ENCODE data around the gene DOCK9. TPM values are rescaled to one million over a fixed set of nuclear protein-coding genes. Genes with fewer than 3 reads are reported as not detected.

DOCK9 gene
- total and polyA plus RNA-seq, 8 donors = 7.5 to 26.3 (median 16.3) TPM

- no peaks in the 10 kb centered on the region for H3K4me1 ChIP-seq
- H3K4me3 ChIP-seq = no peak overlapping the region
- no peak for TF ChIP-seq CTCF (IDR thresholded peaks at IDR 0.05)
- no peaks in the 10 kb centered on the region for H3K36me3 ChIP-seq
- FAIRE-seq (no peak), ATAC-seq (no peak), DNase-seq (no peak)
- no peaks in the 10 kb centered on the region for H3K9me3 ChIP-seq
- intact Hi-C loops (cut with DNase I) = no loop called here
- WGBS, 2 donors = 92 to 96% methylated on average over 4 of the region's 4 CpGs
- H3K27me3 ChIP-seq = no peaks in the 10 kb centered on the region
- H3K27ac ChIP-seq = no peak overlapping the region
Measured at GRCh38 chr13:98954313-98954712, 23.6 kb downstream of the DOCK9 start.

- no peak for TF ChIP-seq CTCF (IDR thresholded peaks at IDR 0.05)
- WGBS, 2 donors = 89 to 92% methylated on average over 6 of the region's 6 CpGs
- FAIRE-seq = no peak
- no peak for ATAC-seq
- DNase-seq = no peak
- H3K4me3 ChIP-seq = no peak overlapping the region
- H3K27ac ChIP-seq = no peak overlapping the region
- no peaks in the 10 kb centered on the region for H3K9me3 ChIP-seq
- no peaks in the 10 kb centered on the region for H3K27me3 ChIP-seq
- H3K36me3 ChIP-seq = no peaks in the 10 kb centered on the region
- no peaks in the 10 kb centered on the region for H3K4me1 ChIP-seq
- intact Hi-C loops (cut with DNase I) = no loop called here
Measured at GRCh38 chr13:98951266-98951665, 26.6 kb downstream of the DOCK9 start.

GRCh38 chr13:98950705-98951104, 27.2 kb downstream of the DOCK9 start:
- 90 to 91% methylated on average over 7 of the region's 7 CpGs for whole genome bisulfite sequencing, 2 donors
- ATAC-seq (no peak), FAIRE-seq (no peak), DNase-seq (no peak)
- H3K9me3 ChIP-seq = no peaks in the 10 kb centered on the region
- H3K4me3 ChIP-seq = no peak overlapping the region
- H3K27ac ChIP-seq = no peak overlapping the region
- TF ChIP-seq CTCF (IDR thresholded peaks at IDR 0.05) = no peak
- intact Hi-C loops (cut with DNase I) = no loop called here
- H3K4me1 ChIP-seq = no peaks in the 10 kb centered on the region
- H3K27me3 ChIP-seq = no peaks in the 10 kb centered on the region
- no peaks in the 10 kb centered on the region for H3K36me3 ChIP-seq

GRCh38 chr13:98947925-98948324, 29.9 kb downstream of the DOCK9 start:
- no peak for TF ChIP-seq CTCF (IDR thresholded peaks at IDR 0.05)
- no peak for DNase-seq
- no peaks in the 10 kb centered on the region for H3K4me1 ChIP-seq
- no peaks in the 10 kb centered on the region for H3K36me3 ChIP-seq
- H3K9me3 ChIP-seq = no peaks in the 10 kb centered on the region
- 75 to 85% methylated on average over 1 of the region's 1 CpG for WGBS, 2 donors
- H3K27me3 ChIP-seq = no peaks in the 10 kb centered on the region
- intact Hi-C loops (cut with DNase I) = no loop called here
- no peak overlapping the region for H3K27ac ChIP-seq
- no peak for ATAC-seq
- no peak overlapping the region for H3K4me3 ChIP-seq
- no peak for FAIRE-seq

GRCh38 chr13:98945863-98946605, 31.8 kb downstream of the DOCK9 start:
- Histone ChIP-seq H3K27ac (no peak overlapping the region), H3K4me1 (no peaks in the 10 kb centered on the region), H3K36me3 (no peaks in the 10 kb centered on the region), H3K27me3 (no peaks in the 10 kb centered on the region), H3K9me3 (no peaks in the 10 kb centered on the region), H3K4me3 (no peak overlapping the region)
- TF ChIP-seq CTCF (IDR thresholded peaks at IDR 0.05) = no peak
- FAIRE-seq (no peak), DNase-seq (no peak), ATAC-seq (no peak)
- intact Hi-C loops (cut with DNase I) = no loop called here
- WGBS, 2 donors = 91 to 93% methylated on average over 9 of the region's 9 CpGs

Data from pancreas (tissue), 10 donors.